ENCODE results near the gene HBS1L.

Gene HBS1L

GRCh38 chr6:135004399-135004798 lies 50.2 kb downstream of the HBS1L start:
- Mint-ChIP-seq H3K36me3 (peaks cover 8% of the 10 kb centered on the region), H3K4me3 (no peak overlapping the region), H3K27ac (no peak overlapping the region), H3K27me3 (no peaks in the 10 kb centered on the region), H3K4me1 (peaks cover 27% of the 10 kb centered on the region), H3K9me3 (no peaks in the 10 kb centered on the region)

GRCh38 chr6:135002974-135003703 lies 51.5 kb downstream of the HBS1L start:
- no peaks in the 10 kb centered on the region for H3K27me3 Mint-ChIP-seq
- no peak overlapping the region for H3K27ac Mint-ChIP-seq
- H3K4me1 Mint-ChIP-seq = peaks cover 21% of the 10 kb centered on the region
- H3K36me3 Mint-ChIP-seq = peaks cover 4% of the 10 kb centered on the region
- no peak overlapping the region for H3K4me3 Mint-ChIP-seq
- H3K9me3 Mint-ChIP-seq = no peaks in the 10 kb centered on the region

GRCh38 chr6:135002229-135002844 lies 52.3 kb downstream of the HBS1L start:
- Mint-ChIP-seq H3K27ac (no peak overlapping the region), H3K36me3 (peaks cover 7% of the 10 kb centered on the region), H3K4me3 (no peak overlapping the region), H3K9me3 (no peaks in the 10 kb centered on the region), H3K4me1 (peaks cover 21% of the 10 kb centered on the region), H3K27me3 (no peaks in the 10 kb centered on the region)

- Mint-ChIP-seq H3K27me3 (no peaks in the 10 kb centered on the region), H3K9me3 (no peaks in the 10 kb centered on the region), H3K36me3 (peaks cover 12% of the 10 kb centered on the region), H3K27ac (no peak overlapping the region), H3K4me3 (no peak overlapping the region), H3K4me1 (peaks cover 25% of the 10 kb centered on the region)
Measured at GRCh38 chr6:134999107-134999506, 55.5 kb downstream of the HBS1L start.

GRCh38 chr6:134997133-134997995 lies 57.3 kb downstream of the HBS1L start:
- Mint-ChIP-seq H3K9me3 (no peaks in the 10 kb centered on the region), H3K4me1 (peaks cover 21% of the 10 kb centered on the region), H3K27ac (no peak overlapping the region), H3K4me3 (no peak overlapping the region), H3K27me3 (no peaks in the 10 kb centered on the region), H3K36me3 (peaks cover 15% of the 10 kb centered on the region)

GRCh38 chr6:134995536-134995935 lies 59.1 kb downstream of the HBS1L start:
- Mint-ChIP-seq H3K36me3 (peaks cover 15% of the 10 kb centered on the region), H3K9me3 (no peaks in the 10 kb centered on the region)

GRCh38 chr6:134994431-134994830 lies 60.2 kb downstream of the HBS1L start:
- peaks cover 29% of the 10 kb centered on the region for H3K4me1 Mint-ChIP-seq
- no peaks in the 10 kb centered on the region for H3K9me3 Mint-ChIP-seq
- H3K36me3 Mint-ChIP-seq = peaks cover 17% of the 10 kb centered on the region
- no peak overlapping the region for H3K4me3 Mint-ChIP-seq
- H3K27ac Mint-ChIP-seq = no peak overlapping the region
- no peaks in the 10 kb centered on the region for H3K27me3 Mint-ChIP-seq

More at GRCh38 chr6:134995536-134995935, 59.1 kb downstream of the HBS1L start:
- no peak overlapping the region for H3K27ac Mint-ChIP-seq
- peaks cover 25% of the 10 kb centered on the region for H3K4me1 Mint-ChIP-seq
- no peaks in the 10 kb centered on the region for H3K27me3 Mint-ChIP-seq
- H3K4me3 Mint-ChIP-seq = no peak overlapping the region

GRCh38 chr6:134992155-134992554 lies 62.5 kb downstream of the HBS1L start:
- peaks cover 16% of the 10 kb centered on the region for H3K4me1 Mint-ChIP-seq
- peaks cover 26% of the 10 kb centered on the region for H3K36me3 Mint-ChIP-seq
- no peak overlapping the region for H3K27ac Mint-ChIP-seq
- no peaks in the 10 kb centered on the region for H3K27me3 Mint-ChIP-seq
- no peak overlapping the region for H3K4me3 Mint-ChIP-seq
- no peaks in the 10 kb centered on the region for H3K9me3 Mint-ChIP-seq

GRCh38 chr6:134990262-134990661 lies 64.4 kb downstream of the HBS1L start:
- Mint-ChIP-seq H3K27me3 (no peaks in the 10 kb centered on the region), H3K4me3 (no peak overlapping the region), H3K9me3 (no peaks in the 10 kb centered on the region), H3K27ac (no peak overlapping the region), H3K36me3 (peaks cover 23% of the 10 kb centered on the region), H3K4me1 (peaks cover 12% of the 10 kb centered on the region)

GRCh38 chr6:134984821-134985220 lies 69.8 kb downstream of the HBS1L start:
- H3K4me3 Mint-ChIP-seq = no peak overlapping the region
- H3K9me3 Mint-ChIP-seq = no peaks in the 10 kb centered on the region
- no peaks in the 10 kb centered on the region for H3K27me3 Mint-ChIP-seq
- H3K36me3 Mint-ChIP-seq = peaks cover 38% of the 10 kb centered on the region
- peak overlapping the region; percentile 76 for H3K27ac Mint-ChIP-seq
- peaks cover 35% of the 10 kb centered on the region for H3K4me1 Mint-ChIP-seq

GRCh38 chr6:134983823-134984222 lies 70.8 kb downstream of the HBS1L start:
- H3K4me1 Mint-ChIP-seq = peaks cover 37% of the 10 kb centered on the region
- H3K27me3 Mint-ChIP-seq = no peaks in the 10 kb centered on the region
- H3K27ac Mint-ChIP-seq = no peak overlapping the region
- H3K4me3 Mint-ChIP-seq = no peak overlapping the region
- peaks cover 40% of the 10 kb centered on the region for H3K36me3 Mint-ChIP-seq
- H3K9me3 Mint-ChIP-seq = no peaks in the 10 kb centered on the region

GRCh38 chr6:134982161-134982560 lies 72.5 kb downstream of the HBS1L start:
- Mint-ChIP-seq H3K4me3 (no peak overlapping the region), H3K27ac (no peak overlapping the region), H3K27me3 (no peaks in the 10 kb centered on the region), H3K4me1 (peaks cover 46% of the 10 kb centered on the region), H3K9me3 (no peaks in the 10 kb centered on the region), H3K36me3 (peaks cover 35% of the 10 kb centered on the region)

GRCh38 chr6:134980846-134981245 lies 73.8 kb downstream of the HBS1L start:
- Mint-ChIP-seq H3K4me1 (peaks cover 54% of the 10 kb centered on the region), H3K4me3 (peak overlapping the region; percentile 11), H3K36me3 (peaks cover 43% of the 10 kb centered on the region), H3K9me3 (no peaks in the 10 kb centered on the region), H3K27me3 (no peaks in the 10 kb centered on the region), H3K27ac (peak overlapping the region; percentile 81)

GRCh38 chr6:134979142-134979541 lies 75.5 kb downstream of the HBS1L start:
- peak overlapping the region; percentile 85 for H3K27ac Mint-ChIP-seq
- peaks cover 63% of the 10 kb centered on the region for H3K4me1 Mint-ChIP-seq
- peaks cover 51% of the 10 kb centered on the region for H3K36me3 Mint-ChIP-seq
- no peaks in the 10 kb centered on the region for H3K9me3 Mint-ChIP-seq
- no peaks in the 10 kb centered on the region for H3K27me3 Mint-ChIP-seq
- peak overlapping the region; percentile 33 for H3K4me3 Mint-ChIP-seq

GRCh38 chr6:134974370-134974769 lies 80.3 kb downstream of the HBS1L start:
- Mint-ChIP-seq H3K27ac (no peak overlapping the region), H3K27me3 (no peaks in the 10 kb centered on the region), H3K36me3 (peaks cover 49% of the 10 kb centered on the region), H3K4me1 (peaks cover 37% of the 10 kb centered on the region), H3K9me3 (no peaks in the 10 kb centered on the region), H3K4me3 (no peak overlapping the region)

GRCh38 chr6:134967711-134968110 lies 86.9 kb downstream of the HBS1L start:
- H3K4me3 Mint-ChIP-seq = no peak overlapping the region
- no peaks in the 10 kb centered on the region for H3K9me3 Mint-ChIP-seq
- no peaks in the 10 kb centered on the region for H3K4me1 Mint-ChIP-seq
- peaks cover 30% of the 10 kb centered on the region for H3K36me3 Mint-ChIP-seq
- no peak overlapping the region for H3K27ac Mint-ChIP-seq
- no peaks in the 10 kb centered on the region for H3K27me3 Mint-ChIP-seq
